DND-41 (cell line): Measurements from ENCODE around the gene INSM2.

ENCODE experiments used
- EZH2 ChIP-seq: IDR thresholded peaks from 3 replicates; pipeline ENCODE4 v1.6.1; 2012; ENCODE audit warnings: borderline replicate concordance, low read depth, mild to moderate bottlenecking, moderate library complexity, low read length, inconsistent platforms; ENCODE audit not compliant: severe bottlenecking
- TF ChIP-seq, protein P1 (sequence below): IDR thresholded peaks from 2 replicates; pipeline ENCODE4 v1.5.1; 2012; ENCODE audit warnings: borderline replicate concordance, low read length, moderate library complexity, mild to moderate bottlenecking; ENCODE audit not compliant: poor library complexity, severe bottlenecking; ENCODE audit errors: extremely low read depth

DNA sequence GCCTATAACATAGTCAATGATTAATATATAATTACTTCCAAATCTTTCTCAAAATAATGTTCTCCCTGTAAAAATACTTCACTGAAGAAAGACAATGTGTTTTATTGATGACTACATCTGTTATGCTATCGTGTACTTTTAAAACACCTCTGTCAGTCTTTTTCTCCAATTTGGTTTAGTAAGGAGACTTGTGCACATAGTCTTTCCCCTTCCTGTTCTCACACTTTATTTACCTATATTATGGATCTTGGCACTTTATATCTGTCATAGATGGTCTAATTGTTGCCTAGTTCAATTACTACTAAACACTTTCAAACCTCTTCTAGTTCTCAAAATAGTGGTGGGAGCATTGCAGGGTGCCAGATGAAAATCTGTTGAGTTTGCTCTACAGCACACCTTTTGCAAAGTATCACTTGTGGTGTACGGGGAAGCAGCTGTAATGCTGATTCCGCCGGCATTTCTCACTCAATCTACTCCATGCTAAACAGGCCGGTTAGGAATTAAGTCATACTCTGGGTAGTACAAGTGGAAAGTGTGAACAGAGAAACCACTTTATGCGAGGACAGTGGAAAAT is 1.1 kb upstream of the INSM2 start:
- TF ChIP-seq, protein P1, sequence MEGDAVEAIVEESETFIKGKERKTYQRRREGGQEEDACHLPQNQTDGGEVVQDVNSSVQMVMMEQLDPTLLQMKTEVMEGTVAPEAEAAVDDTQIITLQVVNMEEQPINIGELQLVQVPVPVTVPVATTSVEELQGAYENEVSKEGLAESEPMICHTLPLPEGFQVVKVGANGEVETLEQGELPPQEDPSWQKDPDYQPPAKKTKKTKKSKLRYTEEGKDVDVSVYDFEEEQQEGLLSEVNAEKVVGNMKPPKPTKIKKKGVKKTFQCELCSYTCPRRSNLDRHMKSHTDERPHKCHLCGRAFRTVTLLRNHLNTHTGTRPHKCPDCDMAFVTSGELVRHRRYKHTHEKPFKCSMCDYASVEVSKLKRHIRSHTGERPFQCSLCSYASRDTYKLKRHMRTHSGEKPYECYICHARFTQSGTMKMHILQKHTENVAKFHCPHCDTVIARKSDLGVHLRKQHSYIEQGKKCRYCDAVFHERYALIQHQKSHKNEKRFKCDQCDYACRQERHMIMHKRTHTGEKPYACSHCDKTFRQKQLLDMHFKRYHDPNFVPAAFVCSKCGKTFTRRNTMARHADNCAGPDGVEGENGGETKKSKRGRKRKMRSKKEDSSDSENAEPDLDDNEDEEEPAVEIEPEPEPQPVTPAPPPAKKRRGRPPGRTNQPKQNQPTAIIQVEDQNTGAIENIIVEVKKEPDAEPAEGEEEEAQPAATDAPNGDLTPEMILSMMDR = no peak
- TF ChIP-seq EZH2 = no peak
